HG02642 (cell line): Measurements from ENCODE around the gene ASMTL.
"Not testable (repeated sequence)": the region's sequence is repeated elsewhere in the genome, so short reads cannot be mapped to it uniquely, and the experiment has no call there.

Experiments
- ATAC-seq: cut with Tn5 transposase; IDR thresholded peaks from one replicate; pipeline ENCODE4 v1.9.1; 2021; ENCODE audit warnings: mild to moderate bottlenecking; ENCODE audit not compliant: unreplicated experiment, poor library complexity

ASMTL gene

GRCh38 chrX:1416327-1416784 is 36.4 kb downstream of the ASMTL start:
- ATAC-seq, result no peak

DNA sequence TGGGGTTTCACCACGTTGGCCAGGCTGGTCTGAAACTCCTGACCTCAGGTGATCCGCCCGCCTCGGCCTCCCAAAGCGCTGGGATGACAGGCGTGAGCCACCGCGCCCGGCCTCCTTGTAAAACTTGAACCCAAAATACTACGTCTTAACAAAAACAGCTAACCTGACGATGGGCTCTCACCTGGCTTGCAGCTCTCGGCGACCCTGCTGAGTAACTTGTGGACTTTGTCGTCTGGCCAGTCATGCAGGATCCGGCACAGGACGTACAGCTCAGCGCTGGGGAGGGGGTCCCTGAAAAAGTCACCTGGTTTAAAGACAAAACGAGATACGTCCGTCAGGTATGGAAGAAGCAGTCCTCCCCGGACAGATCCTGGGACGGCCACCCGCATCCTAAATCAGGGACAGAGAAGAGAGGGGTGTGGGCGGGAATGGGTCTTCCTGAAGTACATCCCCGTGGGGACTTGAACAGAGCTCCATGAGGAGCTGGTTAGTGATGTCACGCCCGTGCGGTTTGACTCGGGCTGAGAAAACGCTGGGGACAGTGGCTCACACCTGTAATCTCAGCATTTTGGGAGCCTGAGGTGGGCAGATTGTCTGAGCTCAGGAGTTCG is 40.1 kb downstream of the ASMTL start:
- no peak for ATAC-seq

GRCh38 chrX:1411326-1411725 is 41.4 kb downstream of the ASMTL start:
- ATAC-seq, result no peak

- ATAC-seq, result no peak
Observed at GRCh38 chrX:1407035-1407434, 45.7 kb downstream of the ASMTL start.

DNA sequence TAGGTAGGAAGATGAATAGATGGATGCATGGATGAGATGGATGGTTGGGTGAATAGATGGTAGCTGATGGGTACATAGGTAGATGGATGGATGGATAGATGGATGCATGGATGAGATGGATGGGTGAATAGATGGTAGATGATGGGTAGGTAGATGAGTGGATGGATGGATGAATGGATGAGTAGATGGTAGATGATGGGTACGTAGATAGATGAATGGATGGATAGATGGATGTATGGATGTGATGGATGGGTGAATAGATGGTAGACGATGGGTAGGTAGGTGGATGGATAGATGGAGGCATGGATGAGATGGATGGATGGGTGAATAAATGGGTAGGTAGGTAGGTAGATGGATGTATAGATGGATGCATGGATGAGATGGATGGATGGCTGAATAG is 46.9 kb downstream of the ASMTL start:
- not testable (repeated sequence) for ATAC-seq

DNA sequence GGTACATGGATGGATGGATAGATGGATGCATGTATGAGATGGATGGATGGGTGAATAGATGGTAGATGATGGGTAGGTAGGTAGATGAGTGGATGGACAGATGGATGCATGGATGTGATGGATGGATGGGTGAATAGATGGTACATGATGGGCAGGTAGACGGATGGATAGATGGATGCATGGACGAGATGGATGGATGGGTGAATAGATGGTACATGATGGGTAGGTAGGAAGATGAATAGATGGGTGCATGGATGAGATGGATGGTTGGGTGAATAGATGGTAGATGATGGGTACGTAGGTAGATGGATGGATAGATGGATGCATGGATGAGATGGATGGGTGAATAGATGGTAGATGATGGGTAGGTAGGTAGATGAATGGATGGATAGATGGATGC is 48.8 kb downstream of the ASMTL start:
- not testable (repeated sequence) for ATAC-seq

DNA sequence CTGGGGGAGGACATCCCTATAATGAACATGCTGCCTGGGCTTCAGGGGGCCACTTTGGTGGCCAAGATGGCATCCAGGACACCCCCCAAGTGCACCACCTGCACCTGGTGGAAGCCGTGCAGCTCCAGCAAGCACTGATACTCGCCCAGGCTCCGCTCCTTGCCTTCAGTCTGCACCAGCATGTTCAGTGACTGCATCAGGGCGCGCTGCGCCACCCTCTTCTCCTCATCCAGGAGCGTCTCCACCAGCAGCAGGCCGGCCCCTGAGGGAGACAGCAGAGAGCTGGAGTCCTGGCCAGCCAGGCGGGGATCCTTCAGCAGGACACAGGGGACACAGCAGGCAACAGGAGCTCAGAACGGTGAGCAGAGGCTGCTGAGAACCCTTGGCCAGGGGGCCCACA is 49.5 kb downstream of the ASMTL start:
- ATAC-seq, result no peak

GRCh38 chrX:1401611-1402430 is 50.9 kb downstream of the ASMTL start:
- no peak for ATAC-seq

DNA sequence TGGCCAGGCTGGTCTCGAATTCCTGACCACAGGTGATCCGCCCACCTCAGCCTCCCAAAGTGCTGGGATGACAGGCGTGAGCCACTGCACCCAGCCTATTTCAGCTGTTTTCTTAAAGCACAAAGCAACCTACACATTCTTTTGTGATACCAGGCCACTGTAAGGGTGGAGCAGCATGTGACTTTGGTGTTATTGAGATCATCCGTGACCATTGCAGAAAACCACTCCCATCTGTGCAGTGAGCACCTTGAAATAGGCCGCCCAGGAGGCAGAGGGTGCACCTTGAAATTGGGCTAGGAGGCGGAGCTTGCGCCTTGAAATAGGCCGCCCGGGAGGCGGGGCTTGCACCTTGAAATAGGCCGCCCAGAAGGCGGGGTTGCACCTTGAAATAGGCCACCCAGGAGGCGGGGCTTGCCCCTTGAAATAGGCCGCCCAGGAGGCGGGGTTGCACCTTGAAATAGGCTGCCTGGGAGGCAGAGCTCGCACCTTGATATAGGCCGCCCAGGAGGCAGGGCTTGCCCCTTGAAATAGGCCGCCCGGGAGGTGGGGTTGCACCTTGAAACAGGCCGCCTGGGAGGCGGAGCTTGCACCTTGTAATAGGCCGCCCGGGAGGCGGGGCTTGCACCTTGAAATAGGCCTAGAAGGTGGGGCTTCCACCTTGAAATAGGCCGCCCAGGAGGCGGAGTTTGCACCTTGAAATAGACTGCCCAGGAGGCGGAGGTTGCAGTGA is 51.8 kb downstream of the ASMTL start:
- no peak for ATAC-seq

GRCh38 chrX:1400049-1400448 is 52.7 kb downstream of the ASMTL start:
- ATAC-seq, result no peak

GRCh38 chrX:1398431-1399340 is 54.0 kb downstream of the ASMTL start:
- ATAC-seq, result no peak

DNA sequence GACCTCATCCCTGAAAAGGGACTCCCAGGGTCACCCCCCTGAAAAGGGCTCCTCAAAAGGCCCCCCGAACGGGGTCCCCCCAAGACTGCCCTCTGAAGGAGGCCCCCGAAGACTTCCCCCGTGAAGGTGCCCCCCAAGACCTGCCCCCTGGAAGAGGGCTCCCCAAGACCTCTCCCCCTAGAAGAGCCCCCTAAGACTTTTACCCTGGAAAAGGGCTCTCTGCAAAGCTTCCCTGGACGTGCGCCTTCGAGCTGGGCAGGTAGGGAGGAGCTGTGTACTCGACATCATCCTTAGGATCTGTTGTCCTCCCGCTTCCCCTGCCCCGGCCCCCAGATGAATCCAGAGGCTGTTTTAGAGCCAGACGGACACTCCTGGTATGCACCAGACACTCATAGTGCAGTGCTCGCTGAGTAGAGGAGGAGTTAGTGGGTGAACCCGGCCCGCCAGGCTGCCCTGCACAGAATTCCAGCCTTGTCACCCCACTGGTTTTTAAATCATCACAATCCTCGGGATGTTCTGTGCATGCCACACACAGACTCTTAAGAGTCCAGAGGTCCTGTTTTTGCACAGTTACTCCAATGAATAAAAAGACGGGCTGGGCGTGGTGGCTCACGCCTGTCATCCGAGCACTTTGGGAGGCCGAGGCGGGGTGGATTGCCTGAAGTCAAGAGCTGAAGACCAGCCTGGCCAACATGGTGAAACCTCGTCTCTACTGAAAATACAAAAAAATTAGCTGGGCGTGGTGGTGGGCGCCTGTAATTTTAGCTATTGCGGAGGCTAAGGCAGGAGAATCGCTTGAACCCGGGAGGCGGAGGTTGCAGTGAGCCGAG is 55.1 kb downstream of the ASMTL start:
- no peak for ATAC-seq

- no peak for ATAC-seq
Observed at GRCh38 chrX:1397001-1397400, 55.7 kb downstream of the ASMTL start.

DNA sequence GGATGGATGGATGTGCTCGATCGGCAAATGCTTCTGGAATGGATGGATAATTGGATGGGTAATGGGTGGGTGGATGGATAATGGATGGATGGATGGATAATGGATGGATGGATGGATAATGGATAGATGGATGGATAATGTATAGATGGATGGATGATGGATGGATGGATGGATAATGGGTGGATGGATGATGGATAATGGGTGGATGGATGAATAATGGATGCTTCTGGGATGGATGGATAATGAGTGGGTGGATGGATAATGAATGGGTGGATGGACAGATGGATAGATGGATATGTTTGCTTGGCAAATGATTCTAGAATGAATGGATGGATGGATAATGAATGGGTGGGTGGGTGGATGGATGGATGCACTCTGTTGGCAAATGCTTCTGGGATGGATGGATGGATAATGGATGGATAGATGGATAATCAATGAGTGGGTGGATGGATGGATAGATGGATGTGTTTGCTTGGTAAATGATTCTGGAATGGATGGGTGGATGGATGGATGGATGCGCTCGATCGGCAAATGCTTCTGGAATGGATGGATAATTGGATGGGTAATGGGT is 57.0 kb downstream of the ASMTL start:
- no peak for ATAC-seq

- no peak for ATAC-seq
Observed at GRCh38 chrX:1394731-1395501, 57.8 kb downstream of the ASMTL start.

GRCh38 chrX:1393871-1394615 is 58.7 kb downstream of the ASMTL start:
- ATAC-seq, result no peak

DNA sequence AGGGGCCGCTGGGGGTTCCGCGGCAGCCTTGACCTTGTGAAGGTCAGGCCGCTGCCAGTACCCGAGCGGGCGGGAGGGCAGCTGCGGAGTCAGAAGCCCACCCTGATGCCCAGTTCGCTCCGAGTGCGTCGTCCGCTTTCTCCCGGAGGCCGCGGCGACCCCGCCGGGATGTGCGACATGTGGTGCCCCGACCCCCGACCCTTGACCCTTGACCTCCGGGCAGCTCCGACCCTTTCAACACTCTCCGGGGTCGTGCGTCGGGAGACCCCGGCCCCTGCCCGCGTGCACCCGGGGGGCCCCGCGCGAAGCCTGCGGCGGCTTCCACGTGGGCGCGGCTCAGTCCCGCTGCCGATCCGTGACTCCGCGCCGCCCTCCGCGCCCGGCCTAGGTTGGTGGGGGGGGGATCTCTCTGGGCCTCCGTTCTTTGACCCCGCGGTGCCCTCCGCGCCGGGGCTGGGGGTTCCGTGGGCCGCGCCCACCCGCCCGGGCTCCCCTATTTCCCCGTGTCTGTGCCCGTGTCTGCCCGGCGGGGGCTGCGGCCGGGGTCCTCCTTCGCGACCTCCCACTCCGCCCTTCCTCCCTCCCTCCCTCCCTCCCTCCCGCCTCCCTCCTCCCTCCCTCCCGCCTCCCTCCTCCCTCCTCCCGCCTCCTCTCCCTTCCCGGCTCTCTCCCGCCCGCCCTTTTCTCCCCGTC is 60.2 kb downstream of the ASMTL start:
- ATAC-seq, result peak; percentile 26
